PC-9 (cell line): Measurements from ENCODE around the gene SYNGR1.

Source experiments
- EZH2 ChIP-seq: fragments of 200-600 bp; sonication (generic); IDR thresholded peaks from 2 replicates; pipeline ENCODE4 v1.8.0; 2017; ENCODE audit warnings: antibody characterized with exemption, low read depth
- TF ChIP-seq, protein P1 (sequence below): fragments of 200-600 bp; sonication (generic); conservative IDR thresholded peaks from 2 replicates; pipeline ENCODE4 v1.6.1; 2017; ENCODE audit warnings: mixed run types, antibody characterized with exemption, mild to moderate bottlenecking, moderate library complexity

DNA sequence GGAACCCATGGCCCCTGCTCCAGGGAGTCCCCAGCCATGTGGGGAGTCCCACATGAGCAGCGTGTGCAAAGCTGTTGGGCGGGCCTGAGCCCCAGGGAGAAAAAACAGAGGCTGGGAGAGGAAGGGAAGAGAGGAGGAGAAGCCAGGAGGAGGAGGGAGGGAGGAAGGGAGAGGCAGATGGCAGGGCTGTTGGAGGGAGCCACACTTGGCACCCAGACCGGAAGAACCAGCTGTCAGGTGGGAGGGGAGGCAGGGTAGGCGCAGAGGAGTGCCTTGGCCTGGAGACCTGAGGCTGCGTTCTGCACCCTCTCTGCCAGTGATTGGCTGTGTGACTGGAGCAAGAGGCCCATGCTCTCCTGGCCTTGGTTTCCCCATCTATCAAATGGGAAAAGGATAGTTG is 6.7 kb downstream of the SYNGR1 start:
- TF ChIP-seq, protein P1, sequence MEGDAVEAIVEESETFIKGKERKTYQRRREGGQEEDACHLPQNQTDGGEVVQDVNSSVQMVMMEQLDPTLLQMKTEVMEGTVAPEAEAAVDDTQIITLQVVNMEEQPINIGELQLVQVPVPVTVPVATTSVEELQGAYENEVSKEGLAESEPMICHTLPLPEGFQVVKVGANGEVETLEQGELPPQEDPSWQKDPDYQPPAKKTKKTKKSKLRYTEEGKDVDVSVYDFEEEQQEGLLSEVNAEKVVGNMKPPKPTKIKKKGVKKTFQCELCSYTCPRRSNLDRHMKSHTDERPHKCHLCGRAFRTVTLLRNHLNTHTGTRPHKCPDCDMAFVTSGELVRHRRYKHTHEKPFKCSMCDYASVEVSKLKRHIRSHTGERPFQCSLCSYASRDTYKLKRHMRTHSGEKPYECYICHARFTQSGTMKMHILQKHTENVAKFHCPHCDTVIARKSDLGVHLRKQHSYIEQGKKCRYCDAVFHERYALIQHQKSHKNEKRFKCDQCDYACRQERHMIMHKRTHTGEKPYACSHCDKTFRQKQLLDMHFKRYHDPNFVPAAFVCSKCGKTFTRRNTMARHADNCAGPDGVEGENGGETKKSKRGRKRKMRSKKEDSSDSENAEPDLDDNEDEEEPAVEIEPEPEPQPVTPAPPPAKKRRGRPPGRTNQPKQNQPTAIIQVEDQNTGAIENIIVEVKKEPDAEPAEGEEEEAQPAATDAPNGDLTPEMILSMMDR, result no peak
- no peak for TF ChIP-seq EZH2
